ACHN (cell line): ENCODE results near the gene WWOX.

Source experiments
- DNase-seq: peaks from one replicate; pipeline ENCODE4 v3.0.0-alpha.2; 2015
- in situ Hi-C: cut with HindIII; loops from 2 replicates; pipeline ENCODE4 v1.10.0; 2017; ENCODE audit warnings: low sequenced_read_pairs, low pct_ligation_motif_present, low pct_unique_long_range_greater_than_20kb

WWOX gene

GRCh38 chr16:78484509-78485058 lies 385.1 kb downstream of the WWOX start:
- no peak for DNase-seq
- in situ Hi-C loops = no loop called here

DNA sequence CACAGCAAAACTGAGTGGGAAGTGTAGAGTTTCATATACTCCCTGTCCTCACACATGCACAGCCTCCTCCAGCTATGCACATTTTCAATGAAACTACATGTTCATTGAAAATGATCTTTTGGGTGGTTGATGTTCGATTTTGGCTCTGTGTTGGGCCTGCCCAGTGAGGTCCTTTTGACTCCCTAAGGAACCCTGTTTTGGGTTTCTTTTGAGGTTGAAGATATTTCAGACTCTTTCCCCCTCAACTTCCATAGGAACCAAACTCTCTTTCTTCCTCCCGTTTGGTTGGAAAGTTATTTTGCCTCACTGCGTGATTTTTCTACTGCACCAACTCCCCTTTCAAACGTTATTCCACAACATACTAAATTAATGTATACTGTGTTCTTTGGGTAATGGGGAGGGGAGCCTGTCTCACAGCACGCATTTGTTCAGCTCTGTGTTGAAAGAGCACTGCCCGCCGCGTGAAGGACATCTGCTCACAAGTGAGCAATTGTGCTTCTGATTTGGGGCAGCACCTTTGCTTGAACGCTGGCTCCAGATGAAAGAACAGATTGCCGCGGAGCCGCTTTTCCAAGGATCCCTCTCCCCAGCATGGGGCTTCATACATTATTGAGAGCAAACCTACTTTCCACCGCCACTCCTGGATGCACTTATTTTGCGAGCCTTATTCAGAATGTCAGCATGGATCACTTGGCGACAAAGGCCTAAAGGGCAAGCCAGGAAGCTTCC lies 385.9 kb downstream of the WWOX start:
- in situ Hi-C loops = no loop called here
- no peak for DNase-seq

DNA sequence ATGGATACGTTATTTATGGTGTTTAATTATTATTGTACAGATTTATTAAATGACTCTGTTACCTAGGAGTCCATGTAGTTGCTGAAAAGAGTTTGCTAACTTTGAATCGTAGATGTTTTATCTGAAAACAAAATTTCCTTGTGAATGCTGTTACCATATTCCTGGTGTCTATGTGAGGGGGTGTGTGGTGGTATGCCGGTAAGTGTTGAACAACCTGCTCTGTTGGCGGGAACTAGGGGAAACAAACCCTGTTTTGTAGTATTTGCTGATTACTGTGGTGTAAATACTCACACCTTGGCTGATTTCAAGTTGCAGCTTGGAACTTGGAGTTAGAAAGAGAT lies 386.4 kb downstream of the WWOX start:
- in situ Hi-C loops = no loop called here
- no peak for DNase-seq

DNA sequence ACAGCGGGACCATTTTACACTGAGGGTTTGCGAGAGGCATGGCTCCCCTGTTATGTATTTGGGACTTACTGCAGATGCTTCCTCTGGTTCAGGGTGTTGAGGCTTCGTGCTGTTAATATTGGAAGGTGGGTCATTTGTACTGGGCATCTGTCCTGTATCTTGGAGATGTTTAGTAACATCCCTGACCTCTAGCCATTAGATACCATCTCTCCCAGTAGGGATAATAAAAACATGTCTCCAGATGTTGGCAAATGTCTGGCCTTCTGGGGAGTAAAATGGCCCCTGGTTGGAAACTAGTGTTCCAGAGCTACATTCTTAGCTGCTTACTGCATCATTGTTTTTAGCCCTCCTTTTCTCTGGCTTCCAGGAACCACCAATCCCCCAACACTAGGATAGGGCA lies 388.0 kb downstream of the WWOX start:
- in situ Hi-C loops = no loop called here
- DNase-seq = no peak

GRCh38 chr16:78489072-78489471 lies 389.6 kb downstream of the WWOX start:
- in situ Hi-C loops = no loop called here
- DNase-seq = no peak

- in situ Hi-C loops = no loop called here
- no peak for DNase-seq
These were observed 390.2 kb downstream of the WWOX start for GRCh38 chr16:78489631-78490030.

DNA sequence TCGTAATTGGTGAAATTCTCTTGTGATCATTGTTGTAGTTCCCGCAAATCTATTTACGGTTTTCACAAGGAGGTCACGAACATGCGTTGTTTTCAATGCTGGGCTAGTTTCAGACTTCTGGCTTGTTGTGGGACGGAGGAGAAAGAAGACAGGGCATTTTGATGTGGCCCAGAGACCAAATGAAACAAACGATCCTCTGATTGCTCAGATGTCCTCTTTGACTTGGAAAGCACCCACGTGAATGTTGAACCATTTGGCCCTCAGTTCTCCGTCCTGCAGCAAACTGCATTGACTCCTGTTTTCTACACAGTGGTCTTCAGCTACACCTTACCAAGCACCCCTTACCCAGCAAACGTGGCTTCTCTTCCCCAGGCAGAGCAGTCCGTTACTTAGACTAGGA lies 391.0 kb downstream of the WWOX start:
- DNase-seq = no peak
- in situ Hi-C loops = no loop called here

DNA sequence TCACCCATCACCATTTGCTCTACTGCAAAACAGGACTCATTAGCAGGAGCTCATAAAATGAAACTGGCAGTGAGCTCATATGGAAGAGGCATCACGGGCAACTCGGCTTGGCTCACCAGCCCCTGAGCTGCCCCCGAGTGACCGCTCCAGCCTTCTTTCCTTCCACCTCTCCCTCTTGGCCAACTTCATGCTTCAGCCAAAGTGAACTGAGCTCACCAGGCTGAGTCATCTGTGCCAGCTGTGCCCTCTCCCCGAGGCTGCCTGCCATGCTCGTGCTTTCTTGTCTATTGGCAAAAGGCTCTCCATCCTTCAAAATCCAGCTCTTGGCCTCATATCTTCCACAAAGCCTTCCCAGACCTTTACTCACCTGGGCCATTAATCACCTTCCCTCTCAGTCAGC lies 391.4 kb downstream of the WWOX start:
- DNase-seq = no peak
- in situ Hi-C loops = no loop called here

GRCh38 chr16:78493573-78493972 lies 394.1 kb downstream of the WWOX start:
- in situ Hi-C loops = no loop called here
- no peak for DNase-seq

DNA sequence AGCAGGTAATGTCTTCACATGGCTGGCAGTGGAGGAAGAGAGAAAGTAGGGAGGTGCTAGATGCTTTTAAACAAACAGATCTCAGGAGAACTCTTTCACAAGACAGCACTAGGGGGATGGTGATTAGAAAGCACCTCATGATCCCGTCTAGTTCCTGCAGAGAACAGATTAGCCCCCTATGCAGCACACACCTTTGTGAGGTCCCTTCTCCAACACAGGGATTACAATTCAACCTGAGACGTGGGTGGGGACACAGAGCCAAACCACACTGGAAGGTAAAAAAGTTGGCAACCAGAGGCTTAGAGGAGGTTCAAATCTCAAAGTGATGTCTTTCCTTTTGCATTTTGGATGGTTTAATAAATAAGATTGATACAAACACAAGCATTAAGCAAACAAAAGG lies 394.7 kb downstream of the WWOX start:
- in situ Hi-C loops = no loop called here
- no peak for DNase-seq

DNA sequence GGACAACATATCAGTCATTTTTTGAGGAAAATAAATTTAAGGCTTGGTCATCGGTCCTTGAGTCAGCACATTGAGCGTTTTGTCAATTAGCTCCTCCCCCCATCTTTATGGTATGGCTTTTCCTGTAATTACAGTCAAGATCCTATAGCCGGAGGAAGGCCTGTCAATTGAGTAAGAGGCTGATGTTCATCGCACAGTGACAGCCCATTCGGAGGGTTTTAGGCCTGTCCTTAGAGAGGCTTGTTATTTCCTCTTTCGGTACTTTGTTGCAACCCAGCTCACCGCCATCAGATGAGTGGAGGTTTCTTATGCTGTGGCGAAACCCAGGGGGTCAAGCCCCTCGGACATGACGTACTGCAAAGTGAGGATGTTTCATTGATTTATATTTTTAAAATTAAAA lies 395.2 kb downstream of the WWOX start:
- DNase-seq = no peak
- in situ Hi-C loops = no loop called here

- DNase-seq = no peak
- in situ Hi-C loops = no loop called here
These were observed 396.7 kb downstream of the WWOX start for GRCh38 chr16:78496189-78496588.

- no peak for DNase-seq
- in situ Hi-C loops = no loop called here
These were observed 399.9 kb downstream of the WWOX start for GRCh38 chr16:78499399-78499798.

- in situ Hi-C loops = no loop called here
- DNase-seq = no peak
These were observed 401.3 kb downstream of the WWOX start for GRCh38 chr16:78500659-78501270.

DNA sequence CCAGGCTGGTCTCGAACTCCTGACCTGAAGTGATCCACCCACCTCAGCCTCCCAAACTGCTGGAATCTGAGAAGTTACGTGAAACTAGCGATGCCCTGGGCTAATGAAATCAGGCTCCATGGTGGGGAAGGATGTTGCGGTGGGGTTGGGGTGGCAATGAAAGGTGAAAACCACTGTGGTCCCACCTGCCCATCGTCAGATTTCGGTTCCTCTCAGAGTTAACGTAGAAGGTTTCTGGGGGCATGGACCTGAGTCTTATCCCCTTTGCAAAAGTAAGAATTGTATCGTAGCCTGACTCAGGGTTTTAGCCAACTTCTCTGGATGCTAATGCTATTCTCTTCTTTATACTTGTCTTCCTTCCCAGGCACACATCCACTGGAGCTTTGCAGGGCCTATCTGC lies 402.3 kb downstream of the WWOX start:
- in situ Hi-C loops = no loop called here

DNA sequence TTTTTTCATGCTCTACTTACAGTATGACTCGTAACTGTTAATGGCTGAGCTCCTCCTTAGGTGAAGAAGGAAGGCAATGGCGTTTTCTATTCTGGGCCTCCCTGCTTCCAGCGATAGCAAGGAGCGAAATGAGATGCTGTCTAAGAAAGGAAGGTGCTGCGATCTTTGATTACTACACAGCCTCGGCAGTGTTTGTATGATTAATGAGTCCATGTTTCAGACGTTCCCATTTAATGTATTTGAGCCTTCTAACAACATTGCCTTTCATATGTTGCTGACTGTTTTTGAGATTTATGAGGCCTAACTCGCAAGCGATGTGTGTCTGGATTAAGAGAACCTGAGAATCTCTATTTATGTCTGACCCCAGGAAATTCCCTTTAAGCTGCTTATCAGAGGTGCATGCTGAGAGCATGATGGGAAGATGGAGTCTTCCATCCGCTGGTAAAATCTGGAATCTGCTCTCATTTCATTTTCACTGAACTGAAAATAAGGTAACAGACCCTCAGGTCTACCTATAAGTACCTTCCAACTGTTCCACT lies 403.4 kb downstream of the WWOX start:
- in situ Hi-C loops = no loop called here
- no peak for DNase-seq

More for the DNA sequence above, 402.3 kb downstream of the WWOX start:
- no peak for DNase-seq

DNA sequence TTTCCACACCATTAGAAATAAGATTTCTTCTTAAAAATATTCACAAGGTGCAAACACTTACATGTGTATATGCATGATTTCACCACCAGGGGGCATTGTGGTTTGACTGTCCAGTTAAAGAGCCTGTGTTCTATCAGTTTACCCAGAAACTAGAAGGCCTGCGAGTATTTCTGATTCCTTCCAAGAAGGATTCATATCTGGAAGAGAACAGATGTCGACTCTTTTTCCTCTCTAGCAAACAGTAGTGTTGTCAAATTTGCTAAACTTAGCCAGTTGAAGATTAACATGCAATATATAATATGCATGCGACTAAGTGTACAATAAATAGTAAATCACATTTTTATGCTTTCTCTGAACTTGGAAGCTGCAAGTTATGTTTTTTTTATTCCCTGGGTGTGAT lies 404.1 kb downstream of the WWOX start:
- in situ Hi-C loops = no loop called here
- peak; percentile 68 for DNase-seq

DNA sequence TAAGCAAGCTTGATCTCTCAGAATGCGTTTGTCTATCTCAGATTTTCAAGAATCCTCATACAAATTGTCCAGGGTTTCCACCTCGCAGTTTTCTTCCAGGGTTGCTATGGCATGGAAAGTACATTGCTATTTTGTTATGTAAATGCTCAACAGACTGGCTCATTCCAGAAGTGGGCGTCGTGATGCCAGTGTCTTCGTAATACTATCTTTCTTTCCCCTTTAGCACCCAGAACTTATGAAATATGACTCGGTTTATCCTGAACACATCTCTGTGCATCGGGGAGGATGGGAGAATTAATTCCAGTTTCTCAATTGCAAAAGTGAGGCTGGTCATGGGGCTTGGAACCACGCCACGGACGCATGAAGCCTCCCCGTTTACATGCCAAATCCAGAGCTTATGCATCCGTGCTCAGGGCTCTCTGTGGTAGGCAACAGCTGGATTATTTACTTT lies 405.0 kb downstream of the WWOX start:
- in situ Hi-C loops = no loop called here
- DNase-seq = no peak

- in situ Hi-C loops = no loop called here
- DNase-seq = no peak
These were observed 405.6 kb downstream of the WWOX start for GRCh38 chr16:78505036-78505435.
